Panc1 (cell line): ENCODE results near the gene RBM10. TPM values are rescaled to one million over a fixed set of nuclear protein-coding genes. Genes with fewer than 3 reads are reported as not detected.
A peak's percentile ranks its signal among the peaks of the same experiment; 100 is the strongest.

Experiments used
- ATAC-seq: fragments of 200-7000 bp; cut with Tn5 transposase; 2 replicates; pipeline ENCODE4 v1.9.1; 2020; ENCODE audit warnings: mild to moderate bottlenecking, moderate library complexity
- BruUV-seq: library from RNA; stranded (reverse); fragments of 400-500 nt; replicated peaks from 2 replicates; lab custom pipeline; 2021; lab: Mats Ljungman, UMichigan
- CTCF ChIA-PET: fragments of 300-600 bp; sonication (Branson Sonifier 250); formaldehyde crosslinking; loops from one replicate; lab custom pipeline; 2022; ENCODE audit warnings: antibody characterized with exemption; lab: Charles Lee
- POLR2A ChIA-PET: fragments of 300-600 bp; sonication (Branson Sonifier 250); formaldehyde crosslinking; loops from one replicate; lab custom pipeline; 2022; ENCODE audit warnings: antibody characterized with exemption; lab: Charles Lee
- DNase-seq: peaks from one replicate; pipeline ENCODE4 v3.0.0-alpha.2; 2010; ENCODE audit warnings: low read depth, low spot score
- H3K27ac ChIP-seq: 2 replicates; pipeline ENCODE4 v1.5.1; 2011; ENCODE audit warnings: mild to moderate bottlenecking, low read length, inconsistent platforms
- H3K27me3 ChIP-seq: fragments of 200-500 bp; sonication (Bioruptor generic); 2 replicates; pipeline ENCODE4 v1.6.0; 2014; ENCODE audit warnings: low read length, inconsistent platforms; ENCODE audit not compliant: control insufficient read depth, insufficient read depth
- H3K36me3 ChIP-seq: fragments of 200-500 bp; sonication (Bioruptor generic); 2 replicates; pipeline ENCODE4 v1.5.1; 2014; ENCODE audit warnings: inconsistent platforms, mild to moderate bottlenecking, low read length, moderate library complexity; ENCODE audit not compliant: control insufficient read depth, insufficient read depth
- H3K4me1 ChIP-seq: 2 replicates; pipeline ENCODE4 v1.5.1; 2011; ENCODE audit warnings: inconsistent platforms, mild to moderate bottlenecking, low read length, moderate library complexity; ENCODE audit not compliant: control insufficient read depth, insufficient read depth
- H3K4me3 ChIP-seq, 2 experiments: 2 replicates each; pipeline ENCODE4 v1.5.1; 2011 to 2012; ENCODE audit warnings: low read depth in 2 of 2, low read length in 2 of 2, mild to moderate bottlenecking in 2 of 2, inconsistent platforms in 1 of 2, moderate library complexity in 1 of 2
- H3K9me3 ChIP-seq: fragments of 200-500 bp; sonication (Bioruptor generic); 2 replicates; pipeline ENCODE4 v1.5.1; 2014; ENCODE audit warnings: low read depth, mild to moderate bottlenecking, inconsistent platforms, low read length, moderate library complexity; ENCODE audit not compliant: control insufficient read depth, insufficient read depth
- CTCF ChIP-seq: fragments of 450-650 bp; IDR thresholded peaks from 2 replicates; pipeline ENCODE4 v1.5.1; 2017; ENCODE audit warnings: mild to moderate bottlenecking
- POLR2AphosphoS5 ChIP-seq: IDR thresholded peaks from 2 replicates; pipeline ENCODE4 v1.6.1; 2012; ENCODE audit warnings: mild to moderate bottlenecking, low read depth, low read length, moderate library complexity
- REST ChIP-seq, 2 experiments: IDR thresholded peaks; 2 replicates each; pipeline ENCODE4 v1.6.1; 2011 to 2012; ENCODE audit warnings: low read depth in 2 of 2, control low read depth in 1 of 2, low read length in 1 of 2, mild to moderate bottlenecking in 1 of 2, moderate library complexity in 1 of 2; ENCODE audit not compliant: insufficient read depth in 1 of 2
- SIN3A ChIP-seq: IDR thresholded peaks from 2 replicates; pipeline ENCODE4 v1.6.1; 2012; ENCODE audit warnings: low read depth, mild to moderate bottlenecking, low read length, moderate library complexity, borderline replicate concordance; ENCODE audit not compliant: insufficient read depth
- TCF7L2 ChIP-seq: IDR thresholded peaks from 2 replicates; pipeline ENCODE4 v1.6.1; 2011; ENCODE audit warnings: mild to moderate bottlenecking, low read depth, low read length, inconsistent platforms
- in situ Hi-C: cut with HindIII; loops from 2 replicates; pipeline ENCODE4 v1.10.0; 2016; ENCODE audit warnings: low sequenced_read_pairs, low pct_unique_long_range_greater_than_20kb
- intact Hi-C: fragments of 100-400 bp; cut with micrococcal nuclease; formaldehyde crosslinking; loops from one replicate; pipeline ENCODE4 v1.10.0; 2022; ENCODE audit not compliant: unreplicated experiment
- total RNA-seq: library from RNA; stranded (reverse); gene quantifications from one replicate; pipeline ENCODE4 v1.2.1, GENCODE V29; 2021; ENCODE audit not compliant: unreplicated experiment

The RBM10 gene
- total RNA-seq, 1 experiment from 2014 or later, result 47.1 TPM

- no peaks in the 10 kb centered on the region for H3K27me3 ChIP-seq
- CTCF ChIA-PET, result no interaction called here
- TF ChIP-seq SIN3A (no peak), CTCF (no peak), TCF7L2 (no peak)
- DNase-seq, result no peak
- in situ Hi-C loops, result no loop called here
- no TSS peak for BruUV-seq
- H3K36me3 ChIP-seq, result peaks cover 23% of the 10 kb centered on the region
- H3K27ac ChIP-seq, result no peak overlapping the region
- no peak overlapping the region for H3K4me3 ChIP-seq
- intact Hi-C loops, result no loop called here
- POLR2A ChIA-PET, result no interaction called here
- no peak for ATAC-seq
- H3K9me3 ChIP-seq, result no peaks in the 10 kb centered on the region
- H3K4me1 ChIP-seq, result peaks cover 6% of the 10 kb centered on the region; the same call in 1 of the 2 replicates
Measured at GRCh38 chrX:47229427-47229826, 84.4 kb downstream of the RBM10 start.

GRCh38 chrX:47230136-47230868 lies 85.3 kb downstream of the RBM10 start:
- no peak for DNase-seq
- no TSS peak for BruUV-seq
- POLR2A ChIA-PET, result no interaction called here
- ATAC-seq, result no peak
- in situ Hi-C loops (no loop called here), intact Hi-C loops (no loop called here)
- Histone ChIP-seq H3K27ac (no peak overlapping the region), H3K36me3 (peaks cover 16% of the 10 kb centered on the region), H3K9me3 (no peaks in the 10 kb centered on the region), H3K4me3 (no peak overlapping the region), H3K27me3 (no peaks in the 10 kb centered on the region), H3K4me1 (peaks cover 10% of the 10 kb centered on the region; the same call in 1 of the 2 replicates)
- TF ChIP-seq TCF7L2, result no peak
- no peak for TF ChIP-seq REST (IDR thresholded peaks at IDR 0.05; ENCODE audit: insufficient read depth in 1 of 2, low read depth in 2 of 2, low read length in 1 of 2)
- TF ChIP-seq POLR2AphosphoS5, result peak; percentile 66
- TF ChIP-seq SIN3A, result no peak
- TF ChIP-seq CTCF, result no peak
- CTCF ChIA-PET, result no interaction called here
